Spleen (tissue), 11 donors: ENCODE results near the gene TCAF1. TPM values are rescaled to one million over a fixed set of nuclear protein-coding genes. Genes with fewer than 3 reads are reported as not detected.
A peak's percentile ranks its signal among the peaks of the same experiment; 100 is the strongest.
"Not testable (repeated sequence)": the region's sequence is repeated elsewhere in the genome, so short reads cannot be mapped to it uniquely, and the experiment has no call there.

ENCODE experiments used
- DNase-seq: peaks from one replicate; pipeline ENCODE4 v3.0.0-alpha.2; 2020
- H3K27ac ChIP-seq, 8 donors: fragments of 200-600 bp; sonication (generic) in 7 of 8; 1 replicate in 4 of 8; 2 replicates in 4 of 8; pipeline versions ENCODE4 v1.5.0 to v1.8.0; 2016 to 2021; ENCODE audit warnings: inconsistent platforms in 4 of 8, mild to moderate bottlenecking in 4 of 8, moderate library complexity in 1 of 8
- H3K27me3 ChIP-seq, 7 donors: fragments of 200-600 bp; sonication (generic) in 6 of 7; replicated peaks in 1 of 7; 1 replicate in 4 of 7; 2 replicates in 3 of 7; pipeline versions ENCODE4 v1.5.0 to v1.8.0; 2016 to 2021; ENCODE audit warnings: inconsistent platforms in 3 of 7, mild to moderate bottlenecking in 1 of 7
- H3K36me3 ChIP-seq, 6 donors: fragments of 200-600 bp; sonication (generic) in 5 of 6; 1 replicate in 4 of 6; 2 replicates in 2 of 6; pipeline versions ENCODE4 v1.5.0 to v1.8.0; 2016 to 2021; ENCODE audit warnings: inconsistent platforms in 2 of 6
- H3K4me1 ChIP-seq, 6 donors: fragments of 200-600 bp; sonication (generic) in 5 of 6; 1 replicate in 3 of 6; 2 replicates in 3 of 6; pipeline versions ENCODE4 v1.5.0 to v1.8.0; 2016 to 2021; ENCODE audit warnings: inconsistent platforms in 3 of 6
- H3K4me3 ChIP-seq, 8 donors: fragments of 200-600 bp; sonication (generic) in 7 of 8; 1 replicate in 4 of 8; 2 replicates in 4 of 8; pipeline versions ENCODE4 v1.5.0 to v1.8.0; 2016 to 2021; ENCODE audit warnings: inconsistent platforms in 4 of 8, mild to moderate bottlenecking in 4 of 8, moderate library complexity in 2 of 8
- H3K9me3 ChIP-seq, 8 donors: fragments of 200-600 bp; sonication (generic) in 7 of 8; 1 replicate in 4 of 8; 2 replicates in 4 of 8; pipeline versions ENCODE4 v1.5.0 to v1.8.0; 2016 to 2021; ENCODE audit warnings: inconsistent platforms in 4 of 8
- POLR2AphosphoS5 ChIP-seq, 3 donors: sonication (generic); formaldehyde crosslinking; IDR thresholded peaks; one replicate each; pipeline ENCODE4 v1.5.1; 2017; ENCODE audit warnings: antibody characterized with exemption in 3 of 3
- WGBS, 5 donors: extraction: QIAGEN DNeasy Blood & Tissue Kit in 3 of 5; methylation state at CpG; one replicate each; pipeline versions ENCODE4 v1.1.5 to v1.1.7; 2013 to 2018; 5-methylcytosine and 5-hydroxymethylcytosine counted together
- intact Hi-C: fragments of 100-400 bp; cut with DNase I; formaldehyde crosslinking; loops from one replicate; pipeline ENCODE4 v1.15.0; 2023; ENCODE audit warnings: low total_unique reads
- polyA plus RNA-seq, 3 donors: library from polyadenylated mRNA; stranded (reverse); fragments of 200-250 nt; gene quantifications; one replicate each; pipeline ENCODE4 v1.2.1, GENCODE V29; 2013
- total RNA-seq, 7 donors: library from RNA; depleted of rRNA in 3 of 7; stranded (reverse); fragments of >200 nt in 3 of 7; fragmentation: NEBNext Ultra II Directional in 4 of 7; extraction: Animal tissue kit (Norgen Biotek cat#: 25700) in 4 of 7; gene quantifications; one replicate each; pipeline versions ENCODE4 v1.1.0 to v1.2.1, GENCODE V29; 2016 to 2021
- TF ChIP-seq, protein P1 (sequence below), 11 experiments: fragments of 200-600 bp in 7 of 11; fragments of 450-650 bp in 4 of 11; sonication (generic) in 4 of 11; IDR thresholded peaks in 8 of 11; conservative IDR thresholded peaks in 3 of 11; 1 replicate in 7 of 11; 2 replicates in 4 of 11; pipeline versions ENCODE4 v1.4.0 to v1.8.0; 2016 to 2021; ENCODE audit warnings: antibody characterized with exemption in 11 of 11, inconsistent platforms in 4 of 11, mild to moderate bottlenecking in 1 of 11
- donor health status: healthy with polysubstance abuse.
- donor health status: DM: no; HTN: no; CAD: no; lungs with moderate emphysema.
- donor health status: DM: no; HTN: no; CAD: no.
- donor health status: Bipolar disorder and iron deficiency.
- donor health status: healthy.
- donor health status: DM: no; HTN: no; CAD: no.
- donor health status: DM: yes; HTN: yes; CAD: no.

The TCAF1 gene
- total and polyA plus RNA-seq, 10 donors: 3.8 to 39.6 (median 27.1) TPM

- DNase-seq: peak; percentile 99
- 0 to 1% (median 1%) methylated on average over 14 to 15 of the region's 24 CpGs; no CpG with 5 or more reads in 1 of the 5 donors for WGBS, 5 donors
- H3K27ac ChIP-seq: peak overlapping the region in 4 of 8 donors; percentile 51 to 67 (median 62)
- H3K27me3 ChIP-seq, H3K9me3 ChIP-seq, H3K36me3 ChIP-seq, H3K4me1 ChIP-seq, intact Hi-C loops: not testable (repeated sequence)
- TF ChIP-seq, protein P1, sequence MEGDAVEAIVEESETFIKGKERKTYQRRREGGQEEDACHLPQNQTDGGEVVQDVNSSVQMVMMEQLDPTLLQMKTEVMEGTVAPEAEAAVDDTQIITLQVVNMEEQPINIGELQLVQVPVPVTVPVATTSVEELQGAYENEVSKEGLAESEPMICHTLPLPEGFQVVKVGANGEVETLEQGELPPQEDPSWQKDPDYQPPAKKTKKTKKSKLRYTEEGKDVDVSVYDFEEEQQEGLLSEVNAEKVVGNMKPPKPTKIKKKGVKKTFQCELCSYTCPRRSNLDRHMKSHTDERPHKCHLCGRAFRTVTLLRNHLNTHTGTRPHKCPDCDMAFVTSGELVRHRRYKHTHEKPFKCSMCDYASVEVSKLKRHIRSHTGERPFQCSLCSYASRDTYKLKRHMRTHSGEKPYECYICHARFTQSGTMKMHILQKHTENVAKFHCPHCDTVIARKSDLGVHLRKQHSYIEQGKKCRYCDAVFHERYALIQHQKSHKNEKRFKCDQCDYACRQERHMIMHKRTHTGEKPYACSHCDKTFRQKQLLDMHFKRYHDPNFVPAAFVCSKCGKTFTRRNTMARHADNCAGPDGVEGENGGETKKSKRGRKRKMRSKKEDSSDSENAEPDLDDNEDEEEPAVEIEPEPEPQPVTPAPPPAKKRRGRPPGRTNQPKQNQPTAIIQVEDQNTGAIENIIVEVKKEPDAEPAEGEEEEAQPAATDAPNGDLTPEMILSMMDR (IDR thresholded peaks at IDR 0.05 in 8 of 11, conservative IDR thresholded peaks at IDR 0.05 in 3 of 11): peak in 7 of 11 experiments; percentile 57 to 85 (median 70)
- peak in 2 of 3 donors; percentile 53 to 62 for TF ChIP-seq POLR2AphosphoS5 (IDR thresholded peaks at IDR 0.05)
- peak overlapping the region in 4 of 8 donors; percentile 32 to 58 (median 37) for H3K4me3 ChIP-seq
Measured at GRCh38 chr7:143837223-143837622, 64.8 kb downstream of the TCAF1 start.

DNA sequence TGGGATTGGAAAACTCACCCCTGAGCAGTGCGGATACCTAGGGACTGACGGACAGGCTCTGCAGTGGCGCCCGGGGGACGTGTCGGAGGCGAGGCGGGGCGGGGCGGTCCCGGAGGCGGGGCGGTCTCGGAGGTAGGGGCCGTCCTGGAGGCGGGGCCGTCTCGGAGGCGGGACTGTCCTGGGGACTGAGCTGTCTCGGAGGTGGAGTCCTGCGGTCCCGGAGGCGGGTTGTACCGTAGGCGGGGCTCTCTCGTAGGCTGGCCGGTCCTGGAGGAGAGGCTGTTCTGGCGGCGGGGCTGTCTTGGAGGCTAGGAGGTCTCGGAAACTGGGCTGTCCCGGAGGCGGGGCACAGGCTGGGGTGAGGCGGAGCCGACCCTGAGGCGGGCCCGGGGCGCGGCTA lies 65.4 kb downstream of the TCAF1 start:
- H3K36me3 ChIP-seq, intact Hi-C loops, H3K27me3 ChIP-seq, H3K9me3 ChIP-seq, H3K4me1 ChIP-seq: not testable (repeated sequence)
- Histone ChIP-seq H3K27ac (peak overlapping the region in 5 of 8 donors; percentile 64 to 81 (median 74)), H3K4me3 (peak overlapping the region in 6 of 8 donors; percentile 23 to 62 (median 41))
- DNase-seq: peak; percentile 100
- 0 to 1% (median 1%) methylated on average over 15 to 18 of the region's 38 CpGs; no CpG with 5 or more reads in 2 of the 5 donors for WGBS, 5 donors
- TF ChIP-seq POLR2AphosphoS5 (IDR thresholded peaks at IDR 0.05): peak; percentile 68 to 85 (median 71)

DNA sequence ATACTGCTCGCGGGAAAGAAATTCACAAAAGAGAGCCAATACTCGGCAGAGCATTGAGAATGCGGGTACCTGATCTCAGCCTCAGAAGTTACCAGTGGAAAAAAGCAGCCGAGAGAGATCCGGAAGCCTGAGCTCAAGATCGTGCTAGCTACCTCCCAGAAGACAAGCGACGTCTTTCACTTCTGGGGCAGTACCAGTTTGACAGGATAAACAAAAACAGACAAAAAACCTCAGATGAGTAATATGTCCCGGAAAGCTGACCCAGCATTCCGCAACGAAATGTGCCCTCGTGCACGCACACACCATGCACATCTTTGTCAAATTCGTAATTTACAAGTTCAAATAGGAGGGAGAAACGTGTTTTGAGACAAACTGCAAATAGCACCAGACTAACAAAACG lies 65.9 kb downstream of the TCAF1 start:
- H3K36me3 ChIP-seq, DNase-seq, H3K27me3 ChIP-seq, H3K4me1 ChIP-seq, intact Hi-C loops, H3K9me3 ChIP-seq: not testable (repeated sequence)
- Histone ChIP-seq H3K27ac (peak overlapping the region in 4 of 8 donors; percentile 64 to 81 (median 75)), H3K4me3 (peak overlapping the region in 4 of 8 donors; percentile 37 to 62 (median 46))
- WGBS, 5 donors: no CpG with 5 or more reads among the region's 17 CpGs

DNA sequence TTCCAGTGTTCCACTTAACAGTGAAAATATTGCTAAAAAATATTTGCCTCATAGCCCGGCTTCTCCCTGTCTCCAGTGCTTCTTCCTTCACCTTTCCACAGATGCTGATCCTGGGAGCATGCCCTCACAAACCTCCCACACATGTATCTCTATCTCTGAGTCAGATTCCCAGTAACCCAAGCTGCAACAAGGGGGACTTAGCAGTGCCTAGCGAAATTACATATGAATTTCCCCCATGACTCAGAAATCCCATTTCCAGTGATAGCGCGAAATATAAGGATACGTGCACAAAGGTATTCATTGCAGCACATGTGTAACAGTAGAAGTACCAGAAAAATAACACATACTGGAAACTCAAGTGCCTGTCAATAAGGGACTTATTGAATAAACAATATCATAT lies 75.4 kb downstream of the TCAF1 start:
- no CpG with 5 or more reads among the region's 5 CpGs for WGBS, 5 donors
- H3K9me3 ChIP-seq, H3K4me1 ChIP-seq, H3K4me3 ChIP-seq, H3K27ac ChIP-seq, H3K27me3 ChIP-seq, H3K36me3 ChIP-seq, DNase-seq, intact Hi-C loops: not testable (repeated sequence)

DNA sequence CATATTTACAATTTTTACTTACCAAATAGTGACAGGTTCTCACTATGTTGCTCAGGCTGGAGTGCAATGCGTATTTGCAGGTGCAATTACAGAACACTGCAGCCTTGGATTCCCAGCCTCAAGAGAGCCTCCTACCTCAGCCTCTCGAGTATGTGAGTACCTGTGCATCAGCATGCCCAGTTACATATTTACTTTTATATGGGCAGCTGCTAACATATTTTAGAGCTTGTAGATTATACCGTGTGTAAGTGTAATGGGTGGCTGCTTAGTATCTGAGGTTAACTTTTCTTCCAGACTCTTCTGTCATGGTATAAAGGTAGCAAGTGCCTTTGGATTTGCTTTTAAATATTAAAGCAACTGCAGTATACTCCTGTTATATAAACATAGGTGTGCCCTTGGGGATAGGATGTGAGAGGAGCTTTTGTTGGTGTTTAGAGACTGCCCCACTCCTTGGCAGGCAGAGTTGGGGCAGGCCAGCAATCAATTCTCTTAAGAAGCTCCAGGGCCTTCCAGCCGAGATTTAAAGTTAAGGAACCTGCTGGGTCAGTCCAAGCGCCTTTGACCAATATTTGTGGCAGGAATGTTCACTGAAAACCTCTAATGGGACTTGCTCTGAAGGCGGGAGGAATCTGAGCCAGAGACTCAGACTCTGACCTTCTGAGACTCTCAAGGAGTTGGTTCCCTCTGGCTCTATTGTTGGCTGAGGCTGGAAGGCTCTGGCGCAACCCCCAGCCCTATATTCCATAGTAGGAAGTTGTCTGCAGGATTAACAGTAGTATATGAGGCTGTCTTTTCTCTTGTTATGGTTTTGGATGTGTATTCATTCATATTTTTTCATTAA lies 77.5 kb downstream of the TCAF1 start:
- H3K27me3 ChIP-seq, DNase-seq, H3K4me1 ChIP-seq, intact Hi-C loops, H3K4me3 ChIP-seq, H3K9me3 ChIP-seq, H3K27ac ChIP-seq, H3K36me3 ChIP-seq: not testable (repeated sequence)
- WGBS, 5 donors: no CpG with 5 or more reads among the region's 7 CpGs

GRCh38 chr7:143823634-143824294 lies 78.2 kb downstream of the TCAF1 start:
- H3K27ac ChIP-seq, H3K36me3 ChIP-seq, H3K27me3 ChIP-seq, H3K9me3 ChIP-seq, H3K4me3 ChIP-seq, H3K4me1 ChIP-seq, DNase-seq, intact Hi-C loops: not testable (repeated sequence)
- 100% methylated on average over 1 of the region's 3 CpGs; no CpG with 5 or more reads in 4 of the 5 donors for WGBS, 5 donors

DNA sequence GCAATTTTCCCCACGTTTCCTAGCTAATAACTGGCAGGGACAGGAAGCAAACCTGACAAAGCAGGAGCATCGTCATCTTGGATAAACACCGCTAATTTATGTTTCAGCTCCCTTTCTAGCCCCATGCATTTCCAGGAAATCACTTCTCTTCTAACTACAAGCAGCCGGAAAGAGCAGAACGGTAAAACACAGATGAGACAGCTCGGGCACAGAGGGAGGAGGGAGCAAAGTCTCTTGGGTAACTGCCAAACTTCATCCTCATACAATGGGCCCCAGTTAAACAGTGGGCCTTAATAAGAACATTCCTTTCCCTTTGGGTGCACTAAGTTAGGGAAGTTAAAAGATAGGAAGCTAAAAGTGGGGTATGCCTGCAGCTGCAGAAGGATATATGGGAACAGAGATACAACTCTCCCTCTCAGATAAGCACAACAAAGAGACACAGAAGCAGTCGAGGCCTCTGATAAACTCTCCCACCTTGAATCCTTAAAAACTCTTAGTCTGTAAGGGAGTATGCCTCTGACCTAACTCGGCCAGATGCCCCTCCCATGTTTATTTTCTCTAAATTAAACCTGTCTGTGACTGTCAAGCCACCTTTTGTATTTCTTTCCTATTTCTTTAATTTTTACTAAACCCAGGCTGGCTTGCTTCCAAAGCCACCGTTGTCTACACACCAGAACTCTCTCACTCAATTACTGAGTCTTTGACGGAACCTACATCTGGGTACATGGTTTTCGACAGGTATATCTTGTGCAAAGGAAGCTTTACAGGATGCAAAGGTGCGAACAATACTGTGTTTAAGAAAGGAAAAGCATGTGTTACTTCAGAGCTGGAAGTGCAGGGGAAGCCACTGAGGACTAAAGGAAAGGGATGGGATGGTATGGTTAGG lies 80.3 kb downstream of the TCAF1 start:
- H3K36me3 ChIP-seq, H3K27me3 ChIP-seq, H3K4me3 ChIP-seq, H3K4me1 ChIP-seq, intact Hi-C loops, H3K27ac ChIP-seq, DNase-seq, H3K9me3 ChIP-seq: not testable (repeated sequence)
- WGBS, 5 donors: 0 to 46% methylated on average over 1 of the region's 12 CpGs; no CpG with 5 or more reads in 3 of the 5 donors

GRCh38 chr7:143817873-143818272 lies 84.1 kb downstream of the TCAF1 start:
- no CpG with 5 or more reads among the region's 7 CpGs for WGBS, 5 donors
- H3K9me3 ChIP-seq, intact Hi-C loops, DNase-seq, H3K27me3 ChIP-seq, H3K36me3 ChIP-seq, H3K4me3 ChIP-seq, H3K27ac ChIP-seq, H3K4me1 ChIP-seq: not testable (repeated sequence)
